Measurements from ENCODE around the gene MEGF8. TPM values are rescaled to one million over a fixed set of nuclear protein-coding genes. Genes with fewer than 3 reads are reported as not detected.

The MEGF8 gene
- polyA plus RNA-seq, 1 donor = 30.3 TPM

GRCh38 chr19:42356686-42357085 is 31.3 kb downstream of the MEGF8 start:
- DNase-seq (ENCODE audit: low read depth) = no peak

GRCh38 chr19:42357290-42357689 is 31.9 kb downstream of the MEGF8 start:
- no peak for DNase-seq (ENCODE audit: low read depth)

- DNase-seq (ENCODE audit: low read depth) = no peak
Measured at GRCh38 chr19:42360787-42361544, 35.5 kb downstream of the MEGF8 start.

GRCh38 chr19:42361545-42361910 is 36.1 kb downstream of the MEGF8 start:
- DNase-seq (ENCODE audit: low read depth) = no peak

GRCh38 chr19:42362342-42362741 is 36.9 kb downstream of the MEGF8 start:
- no peak for DNase-seq (ENCODE audit: low read depth)

GRCh38 chr19:42362891-42363440 is 37.5 kb downstream of the MEGF8 start:
- no peak for DNase-seq (ENCODE audit: low read depth)

GRCh38 chr19:42363614-42364346 is 38.3 kb downstream of the MEGF8 start:
- no peak for DNase-seq (ENCODE audit: low read depth)

- no peak for DNase-seq (ENCODE audit: low read depth)
Measured at GRCh38 chr19:42366673-42367072, 41.2 kb downstream of the MEGF8 start.

GRCh38 chr19:42367929-42368328 is 42.5 kb downstream of the MEGF8 start:
- DNase-seq (ENCODE audit: low read depth) = no peak

GRCh38 chr19:42368360-42368759 is 42.9 kb downstream of the MEGF8 start:
- no peak for DNase-seq (ENCODE audit: low read depth)

GRCh38 chr19:42368765-42369164 is 43.3 kb downstream of the MEGF8 start:
- DNase-seq (ENCODE audit: low read depth) = no peak

- no peak for DNase-seq (ENCODE audit: low read depth)
Measured at GRCh38 chr19:42369433-42370067, 44.1 kb downstream of the MEGF8 start.

GRCh38 chr19:42370068-42370520 is 44.7 kb downstream of the MEGF8 start:
- DNase-seq (ENCODE audit: low read depth) = no peak

GRCh38 chr19:42370626-42371175 is 45.3 kb downstream of the MEGF8 start:
- DNase-seq (ENCODE audit: low read depth) = no peak

GRCh38 chr19:42374826-42375376 is 49.5 kb downstream of the MEGF8 start:
- DNase-seq (ENCODE audit: low read depth) = no peak

GRCh38 chr19:42375415-42376176 is 50.2 kb downstream of the MEGF8 start:
- DNase-seq (ENCODE audit: low read depth) = no peak

- no peak for DNase-seq (ENCODE audit: low read depth)
Measured at GRCh38 chr19:42376177-42376555, 50.7 kb downstream of the MEGF8 start.

- no peak for DNase-seq (ENCODE audit: low read depth)
Measured at GRCh38 chr19:42378225-42379215, 53.1 kb downstream of the MEGF8 start.

GRCh38 chr19:42380155-42380554 is 54.7 kb downstream of the MEGF8 start:
- DNase-seq (ENCODE audit: low read depth) = no peak

Measured in forelimb muscle (tissue), 1 donor.